GM10847 (cell line): ENCODE results near the gene MYO15A.

Source experiments
- POLR2A ChIP-seq: IDR thresholded peaks from 2 replicates; pipeline ENCODE4 v1.6.1; 2011; ENCODE audit not compliant: insufficient read length; ENCODE audit errors: extremely low read depth

Gene MYO15A

GRCh38 chr17:18179804-18180203, 71.2 kb downstream of the MYO15A start:
- no peak for TF ChIP-seq POLR2A

- TF ChIP-seq POLR2A = no peak
Observed at GRCh38 chr17:18181358-18181757, 72.8 kb downstream of the MYO15A start.

GRCh38 chr17:18182110-18182977, 73.8 kb downstream of the MYO15A start:
- TF ChIP-seq POLR2A = no peak

GRCh38 chr17:18182978-18183333, 74.4 kb downstream of the MYO15A start:
- peak; percentile 70 for TF ChIP-seq POLR2A

GRCh38 chr17:18183334-18184142, 75.0 kb downstream of the MYO15A start, which contains the start of gene ALKBH5:
Gene ALKBH5 (plus strand): TSS chr17:18183828. CDS start chr17:18184244, 416 bp downstream.
- TF ChIP-seq POLR2A = peak; percentile 58

GRCh38 chr17:18184143-18185031, 75.8 kb downstream of the MYO15A start:
- TF ChIP-seq POLR2A = no peak

- no peak for TF ChIP-seq POLR2A
Observed at GRCh38 chr17:18185391-18185790, 76.8 kb downstream of the MYO15A start.

GRCh38 chr17:18185832-18186626, 77.5 kb downstream of the MYO15A start:
- TF ChIP-seq POLR2A = no peak

- TF ChIP-seq POLR2A = no peak
Observed at GRCh38 chr17:18186627-18186982, 78.0 kb downstream of the MYO15A start.

GRCh38 chr17:18187226-18187625, 78.7 kb downstream of the MYO15A start:
- TF ChIP-seq POLR2A = no peak

GRCh38 chr17:18187821-18188761, 79.5 kb downstream of the MYO15A start:
- TF ChIP-seq POLR2A = no peak

- no peak for TF ChIP-seq POLR2A
Observed at GRCh38 chr17:18190628-18191235, 82.2 kb downstream of the MYO15A start.

- no peak for TF ChIP-seq POLR2A
Observed at GRCh38 chr17:18191236-18191667, 82.7 kb downstream of the MYO15A start.
